GM18867 (cell line): ENCODE measurements around the gene STAP2.
A peak's percentile ranks its signal among the peaks of the same experiment; 100 is the strongest.
"Not testable (repeated sequence)": the region's sequence is repeated elsewhere in the genome, so short reads cannot be mapped to it uniquely, and the experiment has no call there.

Experiments
- ATAC-seq: cut with Tn5 transposase; IDR thresholded peaks from one replicate; pipeline ENCODE4 v1.9.1; 2021; ENCODE audit warnings: mild to moderate bottlenecking, moderate library complexity; ENCODE audit not compliant: unreplicated experiment

Gene STAP2

DNA sequence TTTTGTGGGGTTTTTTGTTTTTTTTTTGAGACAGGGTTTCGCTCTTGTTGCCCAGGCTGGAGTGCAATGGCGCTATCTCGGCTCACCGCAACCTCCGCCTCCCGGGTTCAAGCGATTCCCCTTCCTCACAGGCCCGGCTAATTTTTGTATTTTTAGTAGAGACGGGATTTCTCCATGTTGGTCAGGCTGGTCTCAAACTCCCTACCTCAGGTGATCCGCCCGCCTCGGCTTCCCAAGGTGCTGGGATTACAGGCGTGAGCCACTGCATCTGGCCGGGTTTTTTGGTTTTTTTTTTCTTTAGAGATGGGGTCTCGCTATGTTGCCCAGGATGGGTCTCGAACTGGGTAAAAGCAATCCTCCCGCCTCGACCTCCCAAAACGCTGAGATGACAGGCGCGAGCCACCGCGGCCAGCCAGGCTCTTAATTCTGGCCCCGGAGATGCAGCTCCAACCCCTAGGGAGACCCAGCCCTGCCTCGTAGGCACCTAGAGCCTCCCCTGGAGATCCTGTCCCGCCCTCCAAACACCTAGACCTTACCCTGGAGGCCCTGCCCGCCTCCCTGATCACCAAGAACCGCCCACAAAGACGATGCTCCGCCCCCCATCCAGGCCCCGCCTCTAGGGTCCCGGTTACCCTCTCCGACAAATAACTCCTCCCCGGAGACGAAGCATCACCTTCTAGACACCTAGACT, 9.5 kb downstream of the STAP2 start:
- ATAC-seq = not testable (repeated sequence)

DNA sequence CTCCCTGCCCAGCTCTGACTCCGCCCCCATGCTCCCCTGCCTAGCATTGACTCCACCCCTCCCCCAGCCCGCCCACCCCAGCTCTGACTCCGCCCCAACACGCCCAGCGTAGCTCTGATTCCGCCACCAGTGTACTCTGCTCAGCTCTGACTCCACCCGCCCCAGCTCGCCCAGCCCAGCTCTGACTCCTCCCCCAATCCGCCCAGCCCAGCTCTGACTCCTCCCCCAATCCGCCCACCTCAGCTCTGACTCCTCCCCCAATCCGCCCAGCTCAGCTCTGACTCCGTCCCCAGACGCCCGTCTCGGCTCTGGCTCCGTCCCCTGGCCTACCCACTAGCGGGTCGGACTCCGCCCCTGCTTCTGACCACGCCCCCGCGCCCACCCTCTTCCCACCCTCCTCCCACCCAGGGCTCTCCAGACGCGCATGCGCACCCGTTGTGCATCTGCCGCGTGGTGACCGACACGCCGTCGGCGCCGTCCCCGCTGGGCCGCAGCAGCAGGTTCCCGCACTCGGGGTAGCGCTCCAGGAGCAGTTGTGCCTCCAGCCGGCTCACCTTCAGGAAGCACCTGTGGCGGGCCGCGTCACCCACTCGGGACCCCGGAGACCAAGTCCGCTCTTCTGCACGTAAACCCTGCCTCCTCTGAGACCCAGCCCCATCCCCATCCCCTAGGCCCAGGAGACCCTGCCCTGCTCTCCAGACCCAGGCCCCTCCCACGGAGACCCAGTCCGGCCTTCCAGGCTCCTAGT, 10.2 kb downstream of the STAP2 start:
- peak; percentile 78 for ATAC-seq

DNA sequence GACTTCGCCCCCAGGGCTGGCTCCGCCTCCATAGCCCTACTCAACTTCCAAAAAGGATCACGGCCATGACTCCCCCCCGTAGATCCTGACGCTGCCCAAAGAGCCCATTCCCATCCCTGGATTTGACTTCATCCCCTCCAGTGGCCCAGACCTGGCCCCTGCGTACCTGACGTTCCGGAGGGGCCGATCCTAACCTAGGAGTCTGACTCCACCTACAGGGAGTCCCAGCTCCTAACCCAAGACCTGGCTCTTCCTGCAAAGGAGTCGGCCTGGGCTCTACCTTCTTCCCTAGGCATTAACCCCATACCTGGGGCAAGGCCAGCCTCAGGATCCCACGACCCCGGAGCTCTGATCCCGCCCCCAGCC, 10.8 kb downstream of the STAP2 start:
- peak; percentile 3 for ATAC-seq

DNA sequence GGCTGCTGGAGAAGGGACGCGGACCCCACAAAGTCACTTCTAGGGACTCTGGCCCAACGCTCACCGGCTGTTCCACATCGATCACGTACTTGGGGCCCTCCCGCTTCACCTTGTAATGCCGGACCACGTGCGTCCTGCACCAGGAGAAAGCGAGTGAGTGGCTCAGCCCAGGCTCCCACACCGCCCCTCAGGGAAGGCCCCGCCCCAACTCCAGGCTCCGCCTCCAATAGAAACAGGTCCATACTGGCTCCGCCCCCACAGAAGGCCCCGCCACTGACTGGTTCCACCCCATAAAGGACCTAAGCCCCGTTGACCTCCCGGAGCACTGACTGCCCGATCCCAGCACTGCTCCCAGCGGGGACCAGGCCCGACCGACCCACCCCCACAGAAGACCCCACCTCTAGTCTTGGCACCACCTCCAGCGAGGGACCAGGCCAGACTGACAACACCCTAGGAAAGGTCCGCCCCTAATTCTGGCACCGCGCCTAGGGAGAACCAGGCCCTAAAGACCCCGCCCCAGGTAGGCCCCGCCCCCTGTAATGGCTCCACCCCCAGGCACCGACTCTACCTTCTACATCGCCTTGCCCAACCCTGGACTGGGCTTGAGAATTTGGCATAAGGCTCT, 11.3 kb downstream of the STAP2 start:
- ATAC-seq = no peak

DNA sequence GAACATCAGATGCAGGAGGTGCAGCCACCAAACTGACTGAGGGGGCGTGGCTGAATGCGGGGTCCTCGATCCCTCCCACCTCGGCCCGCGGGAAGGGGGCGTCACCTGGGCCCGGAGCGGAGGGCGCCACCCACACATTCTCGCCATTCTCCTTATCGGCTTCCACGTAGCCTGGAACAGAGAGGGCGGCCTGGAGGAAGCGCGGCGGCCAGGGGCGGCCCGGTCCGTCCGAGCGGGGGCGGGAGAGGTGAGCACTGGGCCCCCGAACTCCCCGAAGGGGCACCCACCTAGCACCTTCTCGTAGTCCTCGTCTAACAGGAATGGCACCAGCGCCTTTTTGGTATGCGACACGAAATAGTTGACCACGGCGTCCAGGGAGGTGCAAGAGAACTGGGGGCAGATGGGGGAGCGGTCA, 11.8 kb downstream of the STAP2 start:
- ATAC-seq = no peak

DNA sequence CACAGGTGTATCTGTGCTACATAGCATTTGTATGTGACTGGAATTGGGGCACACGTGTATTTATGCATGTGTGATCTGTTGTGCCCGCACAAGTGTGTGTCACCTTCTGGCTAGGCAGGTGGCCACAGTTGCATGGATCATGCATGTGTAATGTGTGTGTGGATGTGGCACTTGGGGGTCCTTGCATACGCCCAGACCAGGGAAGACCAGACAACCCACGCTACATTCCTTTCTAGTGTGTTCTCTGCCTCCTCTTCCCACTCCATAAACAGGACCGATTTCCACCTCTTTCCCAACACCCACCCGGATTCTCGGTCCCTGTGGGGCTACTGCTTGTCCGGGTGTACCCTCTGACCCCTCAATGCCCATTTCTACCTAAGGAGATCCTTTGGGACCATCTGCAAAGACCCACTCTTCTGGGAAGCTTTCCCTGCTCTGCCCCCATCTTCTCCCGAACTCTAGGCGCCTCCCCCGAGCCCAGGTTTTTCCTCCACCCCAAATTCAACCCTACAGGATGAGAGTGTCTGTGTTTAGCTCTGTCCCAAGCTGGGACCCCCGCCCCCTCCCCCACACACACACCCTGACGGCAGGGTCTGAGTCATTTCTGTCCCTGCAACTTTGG, 12.3 kb downstream of the STAP2 start:
- no peak for ATAC-seq

DNA sequence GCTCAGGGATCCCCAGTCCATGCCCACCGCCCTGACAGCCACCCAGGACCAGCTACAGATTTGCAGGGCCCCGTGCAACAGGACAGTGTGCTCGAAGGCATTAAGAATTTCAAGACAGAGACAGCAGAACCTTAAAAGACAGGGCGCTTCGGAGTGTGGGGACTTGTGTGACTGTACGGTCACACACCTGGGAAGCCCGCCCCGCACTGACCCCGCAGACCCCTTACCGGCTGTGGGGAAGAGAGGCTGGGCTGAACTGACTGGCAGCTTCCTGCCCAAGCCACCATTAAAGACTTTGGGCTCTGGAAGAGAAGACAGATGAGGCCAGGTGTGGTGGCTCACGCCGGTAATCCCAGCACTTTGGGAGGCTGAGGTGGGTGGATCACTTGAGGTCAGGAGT, 14.4 kb downstream of the STAP2 start:
- no peak for ATAC-seq

DNA sequence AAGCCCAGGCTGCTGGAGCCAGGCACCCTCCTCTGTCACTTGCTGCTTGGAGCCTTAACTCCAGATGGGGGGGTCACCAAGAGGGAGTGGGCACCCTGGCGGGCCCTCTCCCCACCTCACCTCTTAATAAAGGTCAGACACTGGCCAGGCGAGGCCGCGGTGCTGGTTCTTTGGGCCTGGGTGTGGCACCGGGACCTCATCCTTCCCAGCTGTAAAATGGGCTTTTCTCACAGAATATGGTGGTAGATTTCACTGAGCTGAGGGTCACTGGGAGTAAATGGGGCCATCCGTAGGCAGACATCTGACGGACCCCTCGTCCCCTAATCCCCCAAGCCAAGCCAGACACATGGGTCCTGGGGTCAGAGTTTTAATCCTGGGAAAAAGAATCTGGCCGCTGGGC, 14.9 kb downstream of the STAP2 start:
- ATAC-seq = no peak

DNA sequence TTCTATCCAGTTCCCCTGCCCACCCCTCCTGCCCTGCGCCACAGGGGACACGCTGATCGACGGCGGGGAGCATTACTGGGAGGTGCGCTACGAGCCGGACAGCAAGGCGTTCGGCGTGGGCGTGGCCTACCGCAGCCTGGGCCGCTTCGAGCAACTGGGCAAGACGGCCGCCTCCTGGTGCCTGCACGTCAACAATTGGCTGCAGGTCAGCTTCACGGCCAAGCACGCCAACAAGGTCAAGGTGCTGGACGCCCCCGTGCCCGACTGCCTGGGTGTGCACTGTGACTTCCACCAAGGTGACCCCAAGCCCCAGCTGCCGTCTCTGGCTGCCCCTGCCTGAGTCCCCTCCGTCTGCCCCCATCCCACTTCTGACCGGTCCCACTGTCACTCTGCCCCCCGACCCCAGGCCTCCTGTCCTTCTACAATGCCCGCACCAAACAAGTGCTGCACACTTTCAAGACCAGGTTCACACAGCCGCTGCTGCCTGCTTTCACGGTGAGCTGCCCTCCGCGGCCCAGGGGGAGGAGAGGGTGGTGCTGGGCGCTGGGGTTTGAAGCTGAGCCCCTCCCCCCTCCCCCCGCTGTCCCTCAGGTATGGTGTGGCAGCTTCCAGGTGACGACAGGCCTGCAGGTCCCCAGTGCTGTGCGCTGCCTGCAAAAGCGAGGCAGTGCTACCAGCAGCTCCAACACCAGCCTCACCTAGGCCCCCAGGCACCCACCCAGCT, 15.5 kb downstream of the STAP2 start:
- no peak for ATAC-seq

DNA sequence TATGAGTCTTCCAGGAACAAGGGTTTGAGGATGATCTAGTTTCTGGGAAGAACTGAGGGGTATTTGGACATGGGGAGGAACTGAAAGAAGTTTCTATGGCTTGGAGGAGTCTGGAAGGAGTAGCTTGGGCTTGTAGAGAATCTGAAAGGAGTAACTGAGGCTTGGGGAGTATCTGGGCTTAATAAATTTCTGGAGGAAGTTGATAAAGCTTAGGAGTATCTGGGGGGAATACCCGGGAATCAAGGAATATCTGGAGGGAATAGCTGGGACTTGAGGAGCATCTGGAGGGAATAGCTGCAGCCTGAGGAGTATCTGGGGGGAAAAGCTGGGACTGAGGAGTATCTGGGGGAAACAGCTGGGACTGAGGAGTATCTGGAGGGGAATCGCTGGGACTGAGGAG, 18.2 kb downstream of the STAP2 start:
- no peak for ATAC-seq

DNA sequence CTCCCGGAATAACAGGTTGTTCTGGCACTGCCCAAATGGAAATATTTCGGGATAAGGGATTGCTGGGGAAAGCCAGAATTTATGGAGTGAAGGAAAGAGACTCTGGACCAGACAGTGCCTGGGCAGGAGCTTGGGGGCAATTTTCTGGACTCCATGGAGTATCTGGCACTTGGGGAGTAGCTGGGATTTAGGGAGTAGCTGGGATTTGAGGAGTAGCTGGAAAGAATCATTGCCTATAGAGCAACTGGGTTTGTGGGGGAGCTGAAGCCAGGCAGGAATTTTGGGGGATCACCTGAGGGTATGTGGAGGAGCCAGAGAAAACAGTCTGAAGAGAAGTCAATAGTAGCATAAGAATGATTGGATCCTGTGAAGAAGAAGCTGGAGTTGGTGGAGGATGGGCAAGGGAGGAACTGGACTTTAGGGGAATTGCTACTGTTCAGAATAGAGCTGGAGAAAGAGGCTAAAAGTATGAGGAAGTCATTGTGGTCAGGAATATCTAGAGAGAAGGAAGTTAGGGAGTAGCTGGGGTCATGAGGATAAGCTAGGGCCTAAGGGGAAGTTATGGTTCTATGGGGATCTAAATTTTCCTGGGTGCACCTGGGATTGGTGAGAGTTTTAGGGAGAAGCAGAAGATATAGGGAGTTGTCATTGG, 19.4 kb downstream of the STAP2 start:
- ATAC-seq = no peak

DNA sequence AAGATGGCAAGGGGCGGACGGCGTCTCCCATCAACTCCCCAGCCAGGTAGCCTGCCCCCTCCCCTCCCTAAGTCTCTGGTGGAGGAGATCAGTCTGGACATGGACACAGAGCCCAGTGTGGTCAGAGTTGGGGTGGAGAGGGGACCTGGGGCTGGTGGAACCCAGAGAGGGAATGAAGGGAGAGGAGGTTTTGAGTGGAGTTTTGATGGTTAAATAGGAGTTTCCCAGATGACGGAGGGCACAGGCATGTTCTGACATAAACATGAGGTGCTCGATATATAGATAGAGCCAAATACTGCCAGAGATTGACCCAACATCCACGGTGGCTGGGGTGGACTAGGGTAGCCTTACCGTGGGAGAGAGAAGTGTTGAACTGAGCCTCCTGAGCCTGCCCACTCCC, 20.2 kb downstream of the STAP2 start:
- no peak for ATAC-seq

DNA sequence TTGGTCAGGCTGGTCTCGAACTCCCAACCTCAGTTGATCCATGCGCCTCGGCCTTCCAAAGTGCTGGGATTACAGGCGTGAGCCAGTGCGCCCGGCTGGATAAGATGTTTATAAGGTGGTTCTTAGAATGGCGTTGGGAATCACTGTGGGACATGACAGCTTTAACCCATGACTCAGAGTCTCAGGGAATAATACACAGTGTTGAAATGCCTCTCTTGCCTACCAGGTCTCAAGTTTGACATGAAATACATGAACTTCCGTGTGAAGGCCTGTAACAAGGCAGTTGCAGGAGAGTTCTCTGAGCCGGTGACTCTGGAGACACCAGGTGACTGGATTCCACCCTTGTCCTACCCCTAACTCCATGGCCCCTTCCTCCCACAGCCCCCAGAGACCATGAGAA, 21.7 kb downstream of the STAP2 start:
- no peak for ATAC-seq

DNA sequence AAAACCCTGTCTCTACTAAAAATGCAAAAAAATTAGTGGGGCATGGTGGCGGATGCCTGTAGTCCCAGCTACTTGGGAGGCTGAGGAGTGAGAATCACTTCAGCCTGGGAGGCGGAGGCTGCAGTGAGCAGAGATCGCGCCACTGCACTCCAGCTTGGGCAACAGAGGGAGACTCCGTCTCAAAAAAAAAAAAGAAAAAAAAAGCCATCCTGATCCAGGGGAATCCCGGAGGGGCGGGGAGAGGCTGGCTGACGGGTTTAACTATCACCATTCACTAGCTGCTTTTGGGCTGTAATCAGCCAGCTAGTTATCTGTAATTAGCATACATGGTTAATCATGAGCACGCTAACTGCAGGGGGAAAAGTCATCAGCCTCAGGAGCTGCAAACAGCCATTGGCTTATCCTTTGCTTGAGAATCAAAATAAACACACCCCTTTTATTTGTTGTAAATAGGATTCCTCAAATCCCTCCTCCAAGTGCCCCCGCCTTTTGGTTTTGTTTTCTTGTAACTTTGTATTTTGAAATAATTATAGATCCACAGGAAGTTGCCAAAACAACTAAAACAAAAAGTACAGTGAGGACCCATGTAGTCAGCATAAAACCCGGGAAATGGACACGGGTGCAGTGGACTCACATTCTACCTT, 24.7 kb downstream of the STAP2 start:
- ATAC-seq = no peak

DNA sequence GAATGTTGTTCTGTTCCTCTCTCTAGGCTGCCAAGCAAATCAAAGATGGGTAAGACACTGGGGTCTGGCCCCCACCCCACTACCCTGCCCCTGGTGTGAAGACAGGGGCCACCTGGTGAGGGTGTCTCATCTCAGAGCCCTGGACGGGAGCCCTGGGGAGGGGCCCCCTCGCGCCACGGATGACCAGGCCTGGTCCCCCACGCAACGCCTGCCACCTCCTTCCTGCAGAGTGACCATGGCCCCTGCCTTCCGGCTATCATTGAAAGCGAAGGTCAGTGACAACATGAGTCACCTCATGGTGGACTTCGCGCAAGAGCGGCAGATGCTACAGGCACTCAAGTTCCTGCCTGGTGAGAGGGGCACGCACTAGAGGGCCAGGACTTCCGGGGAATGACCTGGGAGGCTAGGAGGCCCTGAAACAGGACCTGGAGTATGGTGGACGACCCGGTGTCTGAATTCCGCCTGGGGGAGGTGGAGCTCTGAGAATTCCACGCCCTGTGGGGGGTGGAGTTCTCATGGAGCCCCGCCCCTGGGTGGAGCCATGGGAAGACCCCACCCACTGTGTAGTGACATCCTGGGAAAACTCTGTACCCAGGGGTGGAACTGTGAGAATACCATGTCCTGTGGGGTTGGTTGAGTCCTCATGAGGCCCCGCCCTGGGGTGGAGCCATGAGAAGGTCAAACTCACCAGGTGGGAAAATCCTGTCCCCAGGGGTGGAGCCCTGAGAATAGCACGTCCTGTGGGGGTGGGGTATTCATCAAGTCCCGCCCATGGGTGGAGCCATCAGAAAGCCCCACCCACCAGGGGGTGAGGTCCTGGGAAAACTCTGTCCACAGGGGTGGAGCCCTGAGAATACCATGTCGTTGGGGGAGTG, 28.1 kb downstream of the STAP2 start:
- no peak for ATAC-seq

DNA sequence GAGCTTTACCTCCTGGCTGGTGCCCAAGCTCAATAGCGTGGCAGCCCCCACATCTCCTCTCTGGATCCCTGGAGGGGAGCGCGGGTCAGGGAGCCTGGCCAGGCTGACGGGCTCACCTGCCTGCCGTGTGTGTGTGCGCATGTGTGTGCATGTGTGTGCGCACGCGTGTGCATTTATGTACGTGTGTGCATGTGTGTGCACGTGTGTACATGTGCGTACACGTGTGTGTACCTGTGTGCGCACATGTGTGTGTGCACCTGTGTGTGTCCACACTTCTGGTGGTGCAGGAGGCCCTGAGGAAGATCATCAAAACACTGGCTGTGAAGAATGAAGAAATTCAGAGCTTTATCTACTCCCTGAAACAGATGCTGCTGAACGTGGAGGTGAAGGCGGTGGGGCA, 33.0 kb downstream of the STAP2 start:
- ATAC-seq = no peak

DNA sequence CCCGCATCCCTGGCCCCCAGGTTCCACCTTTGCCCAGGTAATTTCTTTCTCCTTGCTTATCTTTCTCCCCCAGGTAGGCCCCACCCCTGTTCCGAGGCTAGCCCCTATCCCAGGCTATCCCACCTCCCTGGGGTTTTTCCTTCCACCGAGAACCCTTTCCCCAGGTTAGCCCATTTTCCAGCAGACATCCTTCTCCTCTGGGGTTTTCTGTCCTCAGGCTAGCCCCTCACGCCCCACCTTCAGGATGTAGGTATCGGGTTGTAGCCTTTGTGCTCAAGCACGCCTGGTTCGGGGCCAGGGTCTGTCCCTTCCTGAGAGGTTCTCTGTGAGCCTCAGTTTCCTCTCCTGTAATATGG, 33.4 kb downstream of the STAP2 start:
- ATAC-seq = no peak

DNA sequence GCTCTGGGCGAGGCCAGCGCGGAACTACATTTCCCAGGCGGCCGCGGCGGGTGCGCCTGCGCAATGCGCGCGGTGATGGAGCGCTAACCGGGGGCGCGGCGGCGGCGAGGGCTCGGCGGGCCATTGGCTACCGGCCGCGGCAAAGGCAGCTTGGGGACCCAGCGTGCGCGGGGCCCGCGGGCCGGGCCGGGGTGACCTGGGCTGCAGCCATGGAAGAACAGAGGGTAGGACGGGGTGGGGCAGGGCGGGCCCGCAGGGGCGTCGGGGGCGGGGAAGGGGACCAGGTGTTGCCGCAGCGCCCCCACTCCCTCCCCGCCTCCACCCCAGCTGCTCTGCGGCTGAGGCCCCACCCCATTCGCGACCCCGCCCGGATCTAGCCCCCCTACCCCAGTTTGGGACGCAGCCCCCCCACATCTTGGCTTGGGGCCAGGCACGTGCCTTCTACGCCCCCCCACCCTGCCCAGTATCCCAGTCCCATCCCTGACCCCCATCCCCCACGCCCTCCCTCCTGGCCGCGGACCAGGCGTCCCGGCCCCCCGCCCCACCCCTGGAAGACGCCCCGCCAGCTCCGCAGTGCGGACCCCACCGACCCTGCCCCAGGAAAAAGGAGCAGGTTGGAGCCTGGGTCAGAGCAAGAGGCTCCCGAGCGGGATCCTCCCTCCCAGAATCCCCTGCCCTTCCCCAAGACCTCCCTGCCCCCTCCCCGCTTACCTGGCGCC, 33.9 kb downstream of the STAP2 start, which contains the start of gene FSD1:
FSD1 (plus strand) TSS at position 61 of the 719 bp plus-strand sequence; CDS start at position 210, 149 bp downstream.
- ATAC-seq = no peak
